ENCODE results near the gene OTULIN. TPM values are rescaled to one million over a fixed set of nuclear protein-coding genes. Genes with fewer than 3 reads are reported as not detected.

OTULIN gene
- total and polyA plus RNA-seq, 7 donors = 6.6 to 37.9 (median 13.2) TPM

GRCh38 chr5:14628346-14628745 is 36.2 kb upstream of the OTULIN start:
- no peaks in the 10 kb centered on the region for H3K9me3 ChIP-seq

DNA sequence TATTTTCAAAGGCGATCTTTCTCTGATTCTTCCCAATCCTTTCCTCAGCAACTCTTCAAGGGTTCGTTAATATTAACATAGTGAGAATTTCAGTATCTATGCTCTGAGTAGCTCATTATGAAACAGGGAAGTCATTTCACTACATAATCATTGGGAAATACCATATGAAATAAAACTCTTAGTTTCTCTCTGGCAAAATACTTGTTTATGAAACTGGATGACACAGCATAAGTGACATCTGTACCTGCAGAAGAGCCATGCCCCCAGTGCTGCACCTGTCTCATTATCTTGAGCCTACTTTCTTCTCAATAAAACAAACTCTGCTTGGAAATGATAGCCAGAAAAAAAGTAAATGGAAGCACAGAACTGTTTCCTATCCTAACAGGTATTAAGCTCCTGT is 33.8 kb upstream of the OTULIN start:
- no peak for DNase-seq
- TF ChIP-seq POLR2A (IDR thresholded peaks at IDR 0.05) = no peak
- TF ChIP-seq EP300 (IDR thresholded peaks at IDR 0.05) = no peak
- no peak for TF ChIP-seq CTCF (IDR thresholded peaks at IDR 0.05)
- no peak for TF ChIP-seq POLR2AphosphoS5 (IDR thresholded peaks at IDR 0.05)
- no peaks in the 10 kb centered on the region for H3K36me3 ChIP-seq
- no peaks in the 10 kb centered on the region for H3K27me3 ChIP-seq
- no peaks in the 10 kb centered on the region for H3K4me1 ChIP-seq
- H3K4me3 ChIP-seq = no peak overlapping the region
- WGBS, 2 donors = 89 to 94% methylated on average over 2 of the region's 2 CpGs
- intact Hi-C loops (cut with DNase I) = no loop called here
- no peaks in the 10 kb centered on the region for H3K9me3 ChIP-seq
- H3K27ac ChIP-seq = no peak overlapping the region

More at GRCh38 chr5:14628346-14628745, 36.2 kb upstream of the OTULIN start:
- intact Hi-C loops (cut with DNase I) = no loop called here
- Histone ChIP-seq H3K36me3 (no peaks in the 10 kb centered on the region), H3K4me1 (no peaks in the 10 kb centered on the region), H3K27ac (no peak overlapping the region), H3K4me3 (no peak overlapping the region), H3K27me3 (no peaks in the 10 kb centered on the region)
- no peak for DNase-seq
- WGBS, 2 donors = 14% methylated on average over 3 of the region's 3 CpGs
- no peak for TF ChIP-seq EP300 (IDR thresholded peaks at IDR 0.05)
- TF ChIP-seq POLR2A (IDR thresholded peaks at IDR 0.05) = no peak
- no peak for TF ChIP-seq POLR2AphosphoS5 (IDR thresholded peaks at IDR 0.05)
- no peak for TF ChIP-seq CTCF (IDR thresholded peaks at IDR 0.05)

- H3K27me3 ChIP-seq = no peaks in the 10 kb centered on the region
- H3K4me1 ChIP-seq = no peaks in the 10 kb centered on the region
- no peak for TF ChIP-seq POLR2AphosphoS5 (IDR thresholded peaks at IDR 0.05)
- no peak for TF ChIP-seq POLR2A (IDR thresholded peaks at IDR 0.05)
- TF ChIP-seq EP300 (IDR thresholded peaks at IDR 0.05) = no peak
- TF ChIP-seq CTCF (IDR thresholded peaks at IDR 0.05) = no peak
- 78 to 82% methylated on average over 2 of the region's 2 CpGs for WGBS, 2 donors
- no peak overlapping the region for H3K27ac ChIP-seq
- no peaks in the 10 kb centered on the region for H3K9me3 ChIP-seq
- intact Hi-C loops (cut with DNase I) = no loop called here
- H3K4me3 ChIP-seq = no peak overlapping the region
- no peaks in the 10 kb centered on the region for H3K36me3 ChIP-seq
- no peak for DNase-seq
Measured at GRCh38 chr5:14635656-14636055, 28.9 kb upstream of the OTULIN start.

- Histone ChIP-seq H3K9me3 (no peaks in the 10 kb centered on the region), H3K4me1 (no peaks in the 10 kb centered on the region), H3K27me3 (no peaks in the 10 kb centered on the region), H3K36me3 (no peaks in the 10 kb centered on the region), H3K27ac (no peak overlapping the region), H3K4me3 (no peak overlapping the region)
- 80 to 92% methylated on average over 10 of the region's 10 CpGs for WGBS, 2 donors
- TF ChIP-seq CTCF (IDR thresholded peaks at IDR 0.05) (no peak), POLR2AphosphoS5 (IDR thresholded peaks at IDR 0.05) (no peak), EP300 (IDR thresholded peaks at IDR 0.05) (no peak), POLR2A (IDR thresholded peaks at IDR 0.05) (no peak)
- intact Hi-C loops (cut with DNase I) = no loop called here
- no peak for DNase-seq
Measured at GRCh38 chr5:14640765-14641164, 23.8 kb upstream of the OTULIN start.

GRCh38 chr5:14644623-14645237 is 19.8 kb upstream of the OTULIN start:
- no peak overlapping the region for H3K4me3 ChIP-seq
- TF ChIP-seq CTCF (IDR thresholded peaks at IDR 0.05) (no peak), EP300 (IDR thresholded peaks at IDR 0.05) (no peak)
- no peak overlapping the region for H3K27ac ChIP-seq
- DNase-seq = no peak
- H3K4me1 ChIP-seq = no peaks in the 10 kb centered on the region
- peaks cover 0 to 4% (median 0%) of the 10 kb centered on the region in 3 donors for H3K27me3 ChIP-seq
- WGBS, 2 donors = 85 to 91% methylated on average over 1 of the region's 1 CpG
- no peaks in the 10 kb centered on the region for H3K36me3 ChIP-seq
- intact Hi-C loops (cut with DNase I) = loop anchor here (5.0 kb wide), 3 partner anchors 247 to 657 kb away; no protein-coding TSS in a partner anchor
- no peaks in the 10 kb centered on the region for H3K9me3 ChIP-seq

Data from sigmoid colon (tissue), 7 donors.